Renal cortical epithelial cell (primary cell): ENCODE measurements around the gene DES. TPM values are rescaled to one million over a fixed set of nuclear protein-coding genes. Genes with fewer than 3 reads are reported as not detected.
"Not testable (repeated sequence)": the region's sequence is repeated elsewhere in the genome, so short reads cannot be mapped to it uniquely, and the experiment has no call there.

ENCODE experiments used
- DNase-seq: peaks from one replicate; pipeline ENCODE4 v3.0.0-alpha.2; 2011; ENCODE audit warnings: low read depth
- total RNA-seq: library from RNA; depleted of rRNA; stranded (reverse); fragments of >200 nt; gene quantifications from 2 replicates; pipeline ENCODE4 v1.2.3, GENCODE V29; 2014

DES gene
- total RNA-seq, 1 donor from 2014 or later, result 0.30 TPM

- no peak for DNase-seq
Measured at GRCh38 chr2:219399716-219400478, 18.3 kb upstream of the DES start.

- no peak for DNase-seq
Measured at GRCh38 chr2:219400562-219400961, 17.6 kb upstream of the DES start.

GRCh38 chr2:219401606-219402005, 16.6 kb upstream of the DES start:
- no peak for DNase-seq

- peak; percentile 65 for DNase-seq
Measured at GRCh38 chr2:219402665-219403515, 15.3 kb upstream of the DES start.

GRCh38 chr2:219403861-219404260, 14.3 kb upstream of the DES start:
- no peak for DNase-seq

GRCh38 chr2:219404291-219404910, 13.8 kb upstream of the DES start:
- no peak for DNase-seq

GRCh38 chr2:219404954-219405353, 13.2 kb upstream of the DES start:
- DNase-seq, result no peak

- no peak for DNase-seq
Measured at GRCh38 chr2:219405451-219405850, 12.7 kb upstream of the DES start.

GRCh38 chr2:219405958-219406860, 12.0 kb upstream of the DES start:
- no peak for DNase-seq

- DNase-seq, result no peak
Measured at GRCh38 chr2:219406861-219407230, 11.3 kb upstream of the DES start.

GRCh38 chr2:219407343-219407742, 10.8 kb upstream of the DES start:
- not testable (repeated sequence) for DNase-seq

- no peak for DNase-seq
Measured at GRCh38 chr2:219408204-219408603, 10.0 kb upstream of the DES start.

GRCh38 chr2:219408631-219409030, 9.5 kb upstream of the DES start:
- DNase-seq, result no peak

GRCh38 chr2:219409619-219410018, 8.6 kb upstream of the DES start:
- no peak for DNase-seq

GRCh38 chr2:219410390-219410789, 7.8 kb upstream of the DES start:
- DNase-seq, result no peak

- DNase-seq, result no peak
Measured at GRCh38 chr2:219414857-219415256, 3.3 kb upstream of the DES start.

GRCh38 chr2:219415580-219416234, 2.5 kb upstream of the DES start:
- DNase-seq, result no peak

GRCh38 chr2:219416235-219416602, 2.0 kb upstream of the DES start:
- no peak for DNase-seq

- no peak for DNase-seq
Measured at GRCh38 chr2:219416938-219417337, 1.2 kb upstream of the DES start.

- no peak for DNase-seq
Measured at GRCh38 chr2:219417374-219417773, 803 bp upstream of the DES start.

- DNase-seq, result no peak
Measured at GRCh38 chr2:219419012-219419324, 791 bp downstream of the DES start.
